HG02885 (cell line): ENCODE results near the gene SELENOW.
"Not testable (repeated sequence)": the region's sequence is repeated elsewhere in the genome, so short reads cannot be mapped to it uniquely, and the experiment has no call there.

Experiments used
- ATAC-seq: cut with Tn5 transposase; IDR thresholded peaks from one replicate; pipeline ENCODE4 v1.9.1; 2021; ENCODE audit warnings: mild to moderate bottlenecking; ENCODE audit not compliant: unreplicated experiment, poor library complexity

The SELENOW gene

DNA sequence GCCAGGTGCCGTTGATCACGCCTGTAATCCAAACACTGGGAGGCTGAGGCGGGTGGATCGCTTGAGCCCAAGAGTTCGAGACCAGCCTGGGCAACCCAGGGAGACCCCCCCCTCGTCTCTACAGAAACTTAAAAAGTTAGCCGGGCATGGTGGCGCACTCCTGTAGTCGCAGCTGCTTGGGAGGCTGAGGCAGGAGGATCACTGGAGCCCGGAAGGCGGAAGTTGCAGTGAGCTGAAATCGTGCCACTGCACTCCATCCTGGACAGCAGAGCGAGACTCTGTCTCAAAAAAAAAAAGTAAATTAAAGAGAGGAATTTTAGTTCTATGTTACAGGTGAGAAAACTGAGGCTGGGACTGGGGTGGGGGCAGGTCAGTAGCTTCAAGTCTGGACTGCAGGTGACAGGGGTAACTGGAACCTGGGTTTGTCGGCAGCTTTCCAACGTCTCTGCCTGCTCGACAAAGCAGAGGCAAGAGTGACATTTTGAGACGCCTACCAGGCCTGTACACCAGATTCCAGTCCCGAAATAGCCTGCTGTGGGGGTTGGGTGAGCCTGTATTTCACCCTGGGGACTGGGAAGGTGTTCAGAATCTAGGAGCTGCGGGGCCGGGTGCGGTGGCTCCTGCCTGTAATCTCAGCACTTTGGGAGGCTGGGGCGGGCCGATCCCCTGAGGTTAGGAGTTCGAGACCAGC is 1.2 kb downstream of the SELENOW start:
- no peak for ATAC-seq

DNA sequence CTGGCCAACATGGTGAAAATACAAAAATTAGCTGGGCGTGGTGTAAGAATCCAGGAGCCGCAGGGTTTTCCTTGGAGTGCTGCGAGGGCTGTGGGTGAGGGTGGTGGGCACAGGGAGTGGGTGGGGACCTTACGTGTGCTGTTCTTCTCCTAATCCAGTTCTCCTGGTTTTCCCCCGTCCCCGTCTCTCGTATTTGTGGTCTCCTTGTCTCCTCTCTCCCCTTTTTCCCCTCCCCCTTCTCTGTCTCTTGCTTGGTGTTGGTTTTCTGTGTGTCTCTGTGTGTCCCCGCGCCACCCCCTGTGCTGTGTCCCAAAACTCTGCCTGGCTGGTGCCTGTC is 1.7 kb downstream of the SELENOW start:
- ATAC-seq, result no peak

DNA sequence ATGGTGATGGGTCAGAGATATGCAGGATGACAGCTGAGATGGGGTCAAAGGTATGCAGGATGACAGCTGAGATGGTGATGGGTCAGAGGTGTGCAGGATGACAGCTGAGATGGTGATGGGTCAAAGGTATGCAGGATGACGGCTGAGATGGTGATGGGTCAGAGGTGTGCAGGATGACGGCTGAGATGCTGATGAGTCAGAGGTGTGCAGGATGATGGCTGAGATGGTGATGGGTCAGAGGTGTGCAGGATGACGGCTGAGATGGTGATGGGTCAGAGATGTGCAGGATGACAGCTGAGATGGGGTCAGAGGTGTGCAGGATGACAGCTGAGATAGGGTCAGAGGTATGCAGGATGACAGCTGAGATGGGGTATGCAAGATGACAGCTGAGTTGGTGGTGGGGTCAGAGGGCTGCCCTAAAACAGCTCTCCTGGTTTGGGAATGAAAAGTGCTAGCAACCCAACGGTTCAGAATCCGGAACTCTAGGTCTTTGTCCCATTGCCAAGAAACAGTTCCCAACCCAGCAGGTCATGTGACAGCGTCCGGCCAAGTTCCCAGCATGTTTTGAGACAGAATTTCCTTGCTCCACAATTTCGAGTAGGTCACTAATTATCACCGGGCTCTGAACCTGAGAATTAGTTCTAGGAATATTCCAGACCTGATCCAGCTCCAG is 3.2 kb downstream of the SELENOW start:
- ATAC-seq, result no peak

DNA sequence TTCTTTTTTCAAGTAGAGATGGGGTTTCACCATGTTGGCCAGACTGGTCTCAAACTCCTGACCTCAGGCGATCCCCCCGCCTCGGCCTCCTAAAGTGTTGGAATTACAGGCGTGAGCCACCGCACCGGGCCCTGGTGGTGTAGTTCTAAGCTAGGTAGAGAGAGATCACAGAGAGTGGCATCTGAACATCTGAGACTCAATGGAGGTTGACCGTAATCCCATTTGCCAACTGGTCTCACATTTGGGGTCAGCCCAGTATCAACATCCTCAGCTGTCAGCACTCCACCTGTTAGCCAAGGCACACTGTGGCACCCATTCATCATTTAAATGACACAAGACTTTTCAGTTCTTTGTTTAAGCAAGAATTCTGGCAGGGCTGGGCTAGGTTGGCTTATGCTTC is 8.1 kb downstream of the SELENOW start:
- ATAC-seq, result no peak

DNA sequence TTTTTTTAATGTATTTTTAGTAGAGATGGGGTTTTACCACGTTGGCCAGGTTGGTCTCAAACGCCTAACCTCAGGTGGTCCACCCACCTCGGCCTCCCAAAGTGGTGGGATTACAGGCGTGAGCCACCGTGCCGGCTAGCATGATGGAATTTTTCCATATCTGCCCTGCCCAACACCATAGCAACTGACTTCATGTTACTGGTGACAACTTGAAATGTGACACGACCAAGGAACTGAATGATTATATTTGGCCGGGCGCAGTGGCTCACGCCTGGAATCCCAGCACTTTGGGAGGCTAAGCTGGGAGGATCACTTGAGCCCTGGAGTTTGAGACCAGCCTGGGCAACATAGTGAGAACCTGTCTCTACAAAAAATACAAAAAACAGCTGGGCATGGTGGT is 8.8 kb downstream of the SELENOW start:
- not testable (repeated sequence) for ATAC-seq

DNA sequence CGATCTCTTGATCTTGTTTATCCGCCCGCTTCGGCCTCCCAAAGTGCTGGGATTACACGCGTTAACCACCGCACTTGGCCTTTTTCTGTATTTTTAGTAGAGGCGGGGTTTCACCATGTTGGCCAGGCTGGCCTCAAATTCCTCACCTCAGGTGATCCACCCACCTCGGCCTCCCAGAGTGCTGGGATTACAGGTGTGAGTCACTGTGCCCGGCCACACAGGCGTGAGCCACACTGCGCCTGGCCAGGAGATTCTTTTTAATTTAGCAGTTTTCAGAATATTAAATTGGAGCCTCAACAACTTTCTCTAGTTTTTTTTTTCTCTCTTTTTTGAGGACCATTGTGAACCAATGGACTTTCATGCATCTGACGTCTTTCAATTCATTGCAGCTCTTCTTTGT is 11.3 kb downstream of the SELENOW start:
- not testable (repeated sequence) for ATAC-seq

DNA sequence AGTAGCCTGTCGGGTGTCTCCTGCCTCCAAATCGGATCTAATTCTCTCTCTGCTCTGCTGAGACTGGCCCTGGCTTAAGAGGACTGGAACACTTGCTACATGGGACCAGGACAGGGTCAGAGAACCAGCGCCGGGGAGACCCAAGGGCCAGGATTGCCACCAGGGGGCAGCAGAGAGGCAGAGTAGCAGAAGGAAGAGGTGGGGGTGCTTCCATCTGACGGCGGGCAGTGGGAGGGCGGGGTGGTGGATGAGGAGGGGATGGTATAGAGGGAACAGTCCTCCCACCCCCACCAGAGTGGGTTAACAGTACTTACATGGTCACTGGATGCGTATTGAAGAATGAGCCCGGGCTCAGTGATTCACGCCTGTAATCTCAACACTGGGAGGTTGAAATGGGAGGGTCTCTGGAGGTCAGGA is 11.9 kb downstream of the SELENOW start:
- no peak for ATAC-seq

DNA sequence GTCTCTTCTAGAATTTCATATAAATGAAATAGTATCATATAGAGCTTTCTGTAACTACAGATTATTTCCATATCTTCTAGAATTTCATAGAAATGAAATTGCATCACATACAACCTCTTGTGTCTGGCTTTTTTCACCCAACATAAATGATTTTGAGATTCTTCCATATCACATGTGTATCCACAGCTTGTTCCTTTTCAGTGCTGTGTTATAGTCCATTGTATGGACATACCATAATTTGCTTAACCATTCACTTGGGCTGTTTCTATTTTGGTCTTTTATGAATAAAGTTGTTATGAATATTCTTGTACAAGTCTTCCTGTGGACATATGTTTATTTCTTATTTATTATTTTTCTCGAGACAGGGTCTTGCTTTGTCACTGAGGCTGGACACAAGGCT is 14.1 kb downstream of the SELENOW start:
- ATAC-seq, result no peak

DNA sequence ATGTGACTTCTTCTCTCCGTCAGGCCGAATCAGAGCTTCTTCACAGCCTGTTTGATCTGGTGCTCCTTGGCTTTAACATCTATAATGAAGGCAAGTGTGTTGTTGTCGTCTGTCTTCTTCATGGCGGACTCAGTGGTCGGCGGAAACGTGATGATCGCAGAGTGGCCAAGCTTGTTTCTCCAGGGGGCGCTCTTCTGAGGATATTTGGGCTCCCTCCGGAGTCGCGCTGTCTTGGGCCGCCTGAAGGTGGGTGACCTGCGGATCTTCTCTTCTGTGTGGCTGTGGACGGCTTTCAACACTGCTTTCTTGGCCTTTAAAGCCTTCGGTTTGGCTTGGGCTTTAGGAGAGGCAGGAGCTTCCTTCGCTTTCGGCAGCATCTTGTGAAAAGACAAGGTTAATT is 16.0 kb downstream of the SELENOW start:
- no peak for ATAC-seq

DNA sequence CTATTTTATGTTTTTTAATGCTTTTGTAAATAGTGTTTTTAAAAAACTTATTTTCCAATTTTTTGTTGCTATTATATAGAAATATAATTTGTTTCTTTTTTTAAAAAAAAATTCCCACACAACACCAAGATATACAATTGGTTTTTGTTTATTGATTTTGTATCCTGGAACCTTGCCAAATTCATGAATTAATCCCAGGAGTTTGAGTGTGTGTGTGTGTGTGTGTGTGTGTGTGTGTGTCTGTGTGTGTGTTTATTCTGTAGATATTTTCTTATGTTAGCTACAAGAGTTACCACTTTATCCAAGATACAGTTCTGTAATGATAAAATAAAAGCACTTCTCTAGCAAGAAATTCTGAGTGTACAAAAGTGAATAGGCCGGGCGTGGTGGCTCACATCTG is 18.3 kb downstream of the SELENOW start:
- ATAC-seq, result no peak

DNA sequence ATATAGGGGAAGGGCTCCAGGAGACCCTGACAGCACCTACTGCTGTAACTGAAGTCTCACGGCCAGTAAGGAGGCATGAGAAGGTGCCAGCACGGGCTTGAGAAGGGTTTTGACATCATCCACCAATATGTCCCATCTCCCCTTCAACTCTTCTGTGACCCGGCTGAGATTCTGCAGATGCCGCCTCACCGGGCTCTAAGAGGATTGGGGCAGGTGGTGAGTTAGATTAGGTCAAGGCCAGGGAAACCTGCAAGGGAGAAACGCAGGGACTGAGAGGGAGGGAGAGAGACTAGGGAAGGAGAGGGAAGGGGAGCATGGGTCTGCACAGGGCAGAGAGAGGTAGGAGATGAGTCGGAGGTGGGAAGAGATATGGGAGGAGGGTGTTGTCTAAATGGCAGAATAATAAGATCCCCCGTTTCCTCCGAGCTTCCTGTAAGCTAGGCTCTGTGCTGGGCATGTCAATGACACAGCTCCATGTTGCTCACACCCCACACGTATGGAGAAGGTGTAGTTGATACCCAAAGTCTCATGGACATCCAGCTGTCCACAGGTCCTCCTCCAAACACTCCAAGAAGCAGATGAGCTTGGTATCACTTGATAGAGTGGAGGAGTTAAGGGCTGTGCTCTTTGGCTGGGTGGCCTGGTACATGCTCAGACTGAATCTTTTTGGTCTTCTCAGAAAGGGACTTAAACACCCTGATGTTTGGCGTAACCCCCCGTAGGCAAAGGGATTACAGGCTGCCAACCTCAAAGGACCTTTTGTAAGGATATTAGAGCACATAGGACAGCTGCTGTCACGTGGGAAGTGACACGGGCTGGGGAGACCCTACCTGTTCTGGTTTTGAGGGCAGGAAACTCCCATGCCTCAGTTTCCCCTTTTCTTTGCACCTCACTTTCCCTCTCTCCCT is 19.7 kb downstream of the SELENOW start:
- ATAC-seq, result no peak

DNA sequence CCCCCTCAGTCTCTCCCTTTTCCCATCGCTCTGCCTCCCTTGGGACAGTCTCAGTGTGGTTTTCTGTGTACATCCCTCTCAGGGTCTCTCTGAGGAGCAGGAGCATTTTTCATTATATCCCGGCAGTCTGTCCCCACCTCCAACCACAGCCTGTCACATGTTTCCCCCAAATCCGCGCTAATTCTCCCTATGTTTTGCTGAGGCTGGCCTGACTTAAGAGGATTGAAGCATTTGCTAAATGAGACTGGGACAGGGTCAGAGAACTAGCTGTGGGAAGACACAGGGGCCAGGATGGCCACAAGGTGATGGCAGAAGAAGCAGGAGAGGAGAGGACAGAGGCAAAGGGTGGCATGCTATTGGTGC is 20.4 kb downstream of the SELENOW start:
- no peak for ATAC-seq

DNA sequence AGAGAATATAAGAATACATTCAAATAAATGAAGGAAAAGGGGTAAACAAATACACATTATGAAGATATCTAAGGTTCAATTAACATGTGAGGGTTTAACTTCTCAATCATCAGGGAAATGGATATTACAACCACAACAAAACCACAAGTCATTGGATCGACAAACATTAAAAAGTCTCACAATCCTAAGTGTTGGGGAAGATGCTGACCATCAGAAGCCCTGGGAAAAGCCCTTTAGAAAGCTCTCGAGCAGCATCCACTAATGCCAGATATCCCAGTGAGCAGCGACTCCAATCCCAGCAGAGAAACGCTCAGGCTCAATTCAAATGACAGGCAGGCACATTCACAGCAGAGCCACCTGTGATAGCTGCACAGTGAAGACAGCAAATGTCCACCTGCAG is 22.8 kb downstream of the SELENOW start:
- ATAC-seq, result no peak

DNA sequence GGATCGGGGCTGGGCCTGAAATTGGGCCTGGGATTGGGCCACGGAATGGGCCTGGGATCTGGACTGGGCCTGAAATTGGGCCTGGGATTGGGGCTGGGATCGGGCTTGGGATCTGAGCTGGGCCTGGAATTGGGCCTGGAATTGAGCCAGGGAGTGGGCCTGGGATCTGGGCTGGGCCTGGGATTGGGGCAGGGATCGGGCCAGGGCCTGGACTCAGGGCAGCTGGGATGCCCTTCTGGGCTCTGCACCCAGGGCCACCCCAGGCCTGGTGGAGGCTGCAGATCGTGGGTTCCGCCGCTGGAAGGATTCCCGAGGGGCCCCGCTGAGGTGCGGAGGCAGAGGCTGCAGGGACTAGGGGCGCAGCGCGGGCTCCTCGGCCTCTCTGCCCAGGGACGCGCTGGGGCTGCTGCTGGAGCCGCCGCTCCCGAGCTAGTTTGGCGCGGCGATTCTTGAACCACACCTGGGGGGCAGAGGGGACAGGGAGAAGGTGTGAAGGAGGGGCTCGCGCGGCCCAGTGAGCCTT is 24.1 kb downstream of the SELENOW start:
- no peak for ATAC-seq

DNA sequence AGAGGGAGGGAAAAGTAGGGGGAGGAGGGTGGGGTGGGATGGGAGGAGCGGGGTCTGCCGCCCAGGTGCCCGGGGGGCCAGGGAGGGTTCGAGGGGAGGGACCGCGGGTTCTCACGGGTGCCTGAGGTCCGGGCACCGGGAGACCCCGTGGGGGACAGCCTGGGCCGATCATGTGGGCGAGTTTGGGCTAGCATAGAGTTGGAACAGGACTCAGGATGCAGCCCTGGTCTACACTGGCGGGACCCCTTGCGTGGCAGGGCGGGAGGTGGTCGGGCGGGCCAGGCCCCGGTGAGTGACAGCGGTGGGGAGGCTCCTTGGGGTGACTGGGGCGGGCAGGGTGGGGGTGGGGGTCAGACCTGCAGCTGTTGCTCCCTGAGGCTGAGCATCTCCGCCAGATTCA is 24.6 kb downstream of the SELENOW start:
- not testable (repeated sequence) for ATAC-seq

DNA sequence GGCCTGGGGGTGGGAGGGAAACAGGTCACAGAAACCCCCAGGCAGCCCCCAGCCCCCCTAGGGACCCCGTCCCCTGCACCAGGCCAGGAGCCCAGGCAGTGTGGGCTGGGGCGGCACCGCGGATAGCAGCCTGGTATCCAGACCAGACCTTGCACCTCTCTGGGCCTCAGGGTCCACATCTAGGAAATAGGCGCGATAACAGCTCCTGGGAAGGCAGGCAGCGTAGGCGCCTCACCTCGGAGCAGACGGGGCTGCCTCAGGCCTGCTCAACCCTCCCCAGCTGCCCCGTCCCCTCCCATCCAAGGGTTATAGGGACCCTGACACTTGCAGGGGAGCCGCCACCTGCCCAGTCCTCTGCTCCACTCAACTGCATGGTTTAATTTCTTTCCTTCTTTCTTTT is 25.2 kb downstream of the SELENOW start:
- ATAC-seq, result not testable (repeated sequence)

DNA sequence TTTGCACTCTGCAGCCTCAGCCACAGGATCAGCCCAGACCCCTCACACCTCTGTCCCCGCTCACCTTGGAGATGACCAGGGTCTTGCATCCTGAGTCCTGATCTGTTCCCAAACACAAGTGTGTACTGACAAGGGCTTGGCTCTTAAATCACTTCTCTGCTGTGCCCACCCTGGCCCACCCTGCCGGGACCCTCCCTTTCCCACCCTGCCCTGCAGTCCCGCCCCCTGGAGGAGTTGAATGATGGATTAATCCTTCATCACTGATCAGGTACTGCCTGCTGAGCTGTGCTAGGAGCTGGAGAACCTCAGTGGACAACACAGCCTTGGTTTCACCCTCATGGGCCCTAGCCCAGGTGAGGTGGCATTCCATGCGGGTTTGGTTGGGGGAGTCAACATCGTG is 25.9 kb downstream of the SELENOW start, which contains the start of gene TPRX1:
TPRX1 (minus strand) TSS at position 101 of the 400 bp plus-strand sequence; CDS start at position 89, 12 bp downstream.
- ATAC-seq, result not testable (repeated sequence)

DNA sequence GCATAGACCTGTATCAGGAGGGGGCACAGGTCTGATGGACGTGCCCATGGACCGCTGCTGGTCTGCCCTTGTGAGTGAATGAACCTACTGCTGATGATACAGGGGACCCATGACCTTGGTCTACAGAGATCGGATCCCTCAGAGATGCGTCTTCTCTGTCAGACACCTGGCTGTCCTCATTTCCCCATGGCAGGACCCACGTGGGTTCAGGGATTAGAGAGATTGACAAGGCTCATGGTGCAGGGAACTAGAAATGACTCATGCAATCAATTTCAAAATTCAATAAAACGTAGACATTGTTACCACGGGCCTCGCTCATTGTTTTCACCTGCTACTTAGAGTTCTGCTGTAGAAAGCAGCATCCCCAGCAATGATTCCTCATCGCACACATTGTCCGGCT is 26.8 kb downstream of the SELENOW start:
- ATAC-seq, result no peak

DNA sequence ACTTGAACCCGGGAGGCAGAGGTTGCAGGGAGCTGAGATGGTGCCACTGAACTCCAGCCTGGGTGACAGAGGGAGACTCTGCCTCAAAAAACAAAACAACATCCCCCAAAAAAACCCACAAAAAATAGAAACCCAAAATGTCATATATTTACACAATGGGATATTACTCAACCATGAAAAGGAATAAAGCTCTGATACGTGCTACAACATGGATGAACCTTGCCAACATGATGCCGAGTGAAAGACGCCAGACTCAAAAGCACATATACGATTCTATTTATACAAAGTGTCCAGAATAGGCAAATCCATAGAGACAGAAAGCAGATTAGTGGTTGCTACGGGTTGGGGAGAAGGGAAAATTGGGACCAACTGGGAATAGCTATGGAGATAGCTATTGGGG is 27.9 kb downstream of the SELENOW start:
- no peak for ATAC-seq

DNA sequence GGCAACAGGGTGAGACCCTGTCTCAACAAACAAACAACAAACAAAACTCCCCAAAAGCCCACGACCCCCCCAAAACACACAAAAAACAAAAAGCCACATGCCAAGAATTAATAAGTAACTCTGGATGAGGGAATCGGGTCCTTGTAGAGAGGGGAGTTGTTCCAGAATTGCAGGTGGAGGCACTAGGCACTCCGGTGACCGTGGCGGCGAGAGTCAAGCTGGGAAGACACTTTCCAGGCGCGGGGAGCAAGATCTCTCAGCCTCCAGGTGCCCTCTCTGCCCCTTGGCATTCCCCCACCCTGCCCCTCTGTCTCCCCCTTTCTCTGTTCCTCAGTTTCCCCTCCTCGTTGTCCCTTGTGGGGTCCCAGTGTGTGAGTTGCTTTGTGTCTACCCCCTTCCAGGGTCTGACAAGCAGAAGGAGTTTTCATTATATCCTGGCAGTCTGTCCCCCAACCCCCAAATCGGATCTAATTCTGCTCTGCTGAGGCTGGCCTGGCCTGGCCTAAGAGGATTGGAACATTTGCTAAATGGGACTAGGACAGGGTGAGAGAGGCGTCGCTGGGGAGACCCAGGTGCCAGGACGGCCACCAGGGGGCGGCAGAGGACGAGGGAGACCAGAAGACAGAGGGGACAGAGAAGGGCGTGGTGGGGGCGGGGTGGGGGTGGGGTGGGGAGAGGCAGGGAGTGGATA is 34.9 kb downstream of the SELENOW start:
- ATAC-seq, result no peak

DNA sequence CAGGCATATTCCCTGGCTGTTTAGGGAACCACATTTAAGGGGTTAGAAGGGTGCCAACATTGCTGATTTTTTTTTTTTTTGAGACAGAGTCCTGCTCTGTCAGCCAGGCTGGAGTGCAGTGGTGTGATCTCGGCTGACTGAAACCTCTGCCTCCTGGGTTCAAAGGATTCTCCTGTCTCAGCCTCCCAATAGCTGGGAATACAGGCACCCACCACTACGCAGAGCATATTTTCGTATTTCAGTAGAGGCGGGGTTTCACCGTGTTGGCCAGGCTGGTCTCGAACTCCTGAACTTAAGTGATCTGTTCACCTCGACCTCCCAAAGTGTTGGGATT is 35.5 kb downstream of the SELENOW start:
- ATAC-seq, result no peak
